T-cell (primary cell): ENCODE results near the gene C12orf76. TPM values are rescaled to one million over a fixed set of nuclear protein-coding genes. Genes with fewer than 3 reads are reported as not detected.

Experiments
- ATAC-seq, 4 experiments: fragments of 200-7000 bp in 3 of 4; fragments of 150-1000 bp in 1 of 4; cut with Tn5 transposase; replicated peaks in 1 of 4; 1 replicate in 3 of 4; 2 replicates in 1 of 4; pipeline ENCODE4 v1.10.0; 2021; ENCODE audit warnings: moderate library complexity in 3 of 4, mild to moderate bottlenecking in 2 of 4, moderate number of reproducible peaks in 1 of 4
- CTCF ChIA-PET, 2 donors: fragments of 300-600 bp; sonication (Branson Sonifier 250); formaldehyde crosslinking; loops; one replicate each; lab custom pipeline; 2022; ENCODE audit warnings: antibody characterized with exemption in 2 of 2; lab: Charles Lee
- POLR2A ChIA-PET, 2 donors: fragments of 300-600 bp; sonication (Branson Sonifier 250); formaldehyde crosslinking; loops; one replicate each; lab custom pipeline; 2022; ENCODE audit warnings: antibody characterized with exemption in 2 of 2; lab: Charles Lee
- DNase-seq, 35 experiments: peaks; one replicate each; pipeline versions ENCODE4 v3.0.0 to v3.0.0-alpha.2; 2013 to 2023
- H3K27ac ChIP-seq: one replicate; pipeline ENCODE4 v1.5.1; 2013; ENCODE audit warnings: low read length
- H3K27me3 ChIP-seq, 2 experiments: replicated peaks in 1 of 2; 1 replicate in 1 of 2; 2 replicates in 1 of 2; pipeline versions ENCODE4 v1.6.1 to v1.7.0; 2013; ENCODE audit warnings: low read length in 1 of 2, mixed read lengths in 1 of 2; ENCODE audit not compliant: control insufficient read depth in 2 of 2, insufficient read depth in 2 of 2; ENCODE audit errors: extremely low read depth in 1 of 2
- H3K36me3 ChIP-seq, 2 donors: 1 replicate in 1 of 2; 2 replicates in 1 of 2; pipeline versions ENCODE4 v1.6.1 to v1.7.0; 2013; ENCODE audit warnings: low read length in 1 of 2; ENCODE audit not compliant: control insufficient read depth in 2 of 2, insufficient read depth in 1 of 2; ENCODE audit errors: extremely low read depth in 1 of 2
- H3K4me1 ChIP-seq, 2 experiments: 1 replicate in 1 of 2; 2 replicates in 1 of 2; pipeline versions ENCODE4 v1.6.1 to v1.7.0; 2013; ENCODE audit warnings: low read length in 2 of 2, mixed read lengths in 1 of 2; ENCODE audit not compliant: insufficient read depth in 2 of 2, control insufficient read depth in 1 of 2; ENCODE audit errors: extremely low read depth in 1 of 2
- H3K4me3 ChIP-seq, 2 donors: 1 replicate in 1 of 2; 2 replicates in 1 of 2; pipeline versions ENCODE4 v1.5.1 to v1.7.0; 2013; ENCODE audit warnings: mild to moderate bottlenecking in 2 of 2, low read length in 1 of 2, moderate library complexity in 1 of 2; ENCODE audit not compliant: control insufficient read depth in 1 of 2; ENCODE audit errors: extremely low read depth in 1 of 2
- H3K9me3 ChIP-seq: 2 replicates; pipeline ENCODE4 v1.7.0; 2013
- H3K27ac Mint-ChIP-seq, 2 donors: one replicate each; pipeline ENCODE4 v1.8.0; 2020 to 2021; ENCODE audit warnings: mild to moderate bottlenecking in 2 of 2, mixed read lengths in 2 of 2
- H3K27me3 Mint-ChIP-seq, 2 donors: one replicate each; pipeline ENCODE4 v1.8.0; 2021 to 2022; ENCODE audit warnings: mixed read lengths in 2 of 2
- H3K36me3 Mint-ChIP-seq: one replicate; pipeline ENCODE4 v1.8.0; 2021; ENCODE audit warnings: mixed read lengths
- H3K4me1 Mint-ChIP-seq, 3 donors: one replicate each; pipeline ENCODE4 v1.8.0; 2020 to 2022; ENCODE audit warnings: mixed read lengths in 3 of 3, mild to moderate bottlenecking in 1 of 3
- H3K4me3 Mint-ChIP-seq, 3 donors: one replicate each; pipeline ENCODE4 v1.8.0; 2020 to 2022; ENCODE audit warnings: mild to moderate bottlenecking in 3 of 3, mixed read lengths in 3 of 3, moderate library complexity in 3 of 3
- H3K9me3 Mint-ChIP-seq, 3 donors: one replicate each; pipeline ENCODE4 v1.8.0; 2020 to 2022; ENCODE audit warnings: mixed read lengths in 3 of 3
- WGBS: methylation state at CpG from one replicate; pipeline ENCODE4 v1.1.5; 2013; ENCODE audit warnings: missing lambda C conversion rate; ENCODE audit not compliant: insufficient coverage; 5-methylcytosine and 5-hydroxymethylcytosine counted together
- total RNA-seq, 35 experiments: library from RNA in 6 of 35; stranded (reverse) in 6 of 35; fragments of 120-200 nt in 1 of 35; gene quantifications; one replicate each; pipeline versions ENCODE4 v1.2.1 to v1.2.4 and lab custom pipeline; 2013 to 2026

The C12orf76 gene
- total RNA-seq, 5 donors from 2014 or later (not counting 1 experiment from before 2014, with no cell fraction given): 13.6 to 31.0 (median 28.5) TPM

- H3K4me1 Mint-ChIP-seq: peaks cover 58 to 71% (median 67%) of the 10 kb centered on the region in 3 donors
- H3K9me3 ChIP-seq: no peaks in the 10 kb centered on the region
- peak overlapping the region; percentile 65 for H3K27ac ChIP-seq
- ChIA-PET POLR2A (no interaction called here), CTCF (no interaction called here)
- no peak for ATAC-seq
- peaks cover 0 to 17% of the 10 kb centered on the region in 2 donors for H3K36me3 ChIP-seq
- no peaks in the 10 kb centered on the region for H3K9me3 Mint-ChIP-seq
- peak overlapping the region; percentile 92 to 97 for H3K27ac Mint-ChIP-seq
- no peak for DNase-seq
- H3K4me1 ChIP-seq: peaks cover 26 to 38% of the 10 kb centered on the region in 2 experiments
- H3K27me3 ChIP-seq: no peaks in the 10 kb centered on the region
- H3K27me3 Mint-ChIP-seq: no peaks in the 10 kb centered on the region
- H3K4me3 ChIP-seq: peak overlapping the region; percentile 70 to 87
- peak overlapping the region; percentile 96 to 98 (median 97) for H3K4me3 Mint-ChIP-seq
- H3K36me3 Mint-ChIP-seq: peaks cover 11% of the 10 kb centered on the region
- WGBS: 0% methylated on average over 3 of the region's 6 CpGs
Measured at GRCh38 chr12:109995361-109995685, 53.0 kb downstream of the C12orf76 start.

- 0% methylated on average over 2 of the region's 6 CpGs for WGBS
- ATAC-seq (no peak), DNase-seq (peak in 1 of 35 experiments; percentile 45)
- Histone ChIP-seq H3K36me3 (peaks cover 0 to 24% of the 10 kb centered on the region in 2 donors), H3K27me3 (no peaks in the 10 kb centered on the region), H3K4me3 (peak overlapping the region; percentile 70 to 87), H3K27ac (peak overlapping the region; percentile 65), H3K9me3 (no peaks in the 10 kb centered on the region), H3K4me1 (peaks cover 23 to 32% of the 10 kb centered on the region in 2 experiments)
- ChIA-PET CTCF (interaction anchor here (0.6 to 1.1 kb wide), 4 partner anchors 19 to 189 kb away, joined by 3 to 8 read pairs (median 4); no protein-coding TSS in a partner anchor), POLR2A (interaction anchor here (0.6 to 0.7 kb wide), 5 partner anchors 20 to 89 kb away, joined by 3 to 8 read pairs (median 5); no protein-coding TSS in a partner anchor)
- Mint-ChIP-seq H3K9me3 (no peaks in the 10 kb centered on the region), H3K36me3 (peaks cover 16% of the 10 kb centered on the region), H3K4me3 (peak overlapping the region; percentile 96 to 98 (median 97)), H3K27ac (peak overlapping the region; percentile 92 to 97), H3K27me3 (no peaks in the 10 kb centered on the region), H3K4me1 (peaks cover 57 to 69% (median 69%) of the 10 kb centered on the region in 3 donors)
Measured at GRCh38 chr12:109994401-109995175, 53.7 kb downstream of the C12orf76 start.

- H3K9me3 Mint-ChIP-seq: no peaks in the 10 kb centered on the region
- CTCF ChIA-PET: interaction anchor here (0.5 to 0.7 kb wide), 4 partner anchors 193 to 1320 kb away, joined by 3 to 4 read pairs (median 3); no protein-coding TSS in a partner anchor
- Histone ChIP-seq H3K27ac (no peak overlapping the region), H3K27me3 (no peaks in the 10 kb centered on the region), H3K36me3 (peaks cover 0 to 38% of the 10 kb centered on the region in 2 donors), H3K4me3 (no peak overlapping the region), H3K9me3 (no peaks in the 10 kb centered on the region), H3K4me1 (peaks cover 18 to 25% of the 10 kb centered on the region in 2 experiments)
- no peaks in the 10 kb centered on the region for H3K27me3 Mint-ChIP-seq
- DNase-seq: no peak
- peak overlapping the region; percentile 61 to 97 (median 96) for H3K4me3 Mint-ChIP-seq
- peak overlapping the region; percentile 55 to 70 for H3K27ac Mint-ChIP-seq
- peaks cover 57 to 66% (median 65%) of the 10 kb centered on the region in 3 donors for H3K4me1 Mint-ChIP-seq
- POLR2A ChIA-PET: no interaction called here
- H3K36me3 Mint-ChIP-seq: peaks cover 22% of the 10 kb centered on the region
- ATAC-seq: no peak
- no CpG with 5 or more reads among the region's 2 CpGs for WGBS
Measured at GRCh38 chr12:109993091-109993490, 55.2 kb downstream of the C12orf76 start.

GRCh38 chr12:109991586-109991985, 56.7 kb downstream of the C12orf76 start:
- Histone ChIP-seq H3K4me3 (no peak overlapping the region), H3K4me1 (peaks cover 17 to 21% of the 10 kb centered on the region in 2 experiments), H3K27me3 (no peaks in the 10 kb centered on the region), H3K27ac (no peak overlapping the region), H3K36me3 (peaks cover 0 to 47% of the 10 kb centered on the region in 2 donors), H3K9me3 (no peaks in the 10 kb centered on the region)
- DNase-seq: no peak
- H3K4me1 Mint-ChIP-seq: peaks cover 46 to 60% (median 60%) of the 10 kb centered on the region in 3 donors
- 100% methylated on average over 1 of the region's 5 CpGs for WGBS
- ChIA-PET CTCF (interaction anchor here in 1 of 2 donors (0.6 kb wide), 1 partner anchor 20 kb away, joined by 3 read pairs; no protein-coding TSS in a partner anchor), POLR2A (interaction anchor here (0.5 to 1.0 kb wide), 6 partner anchors 11 to 598 kb away, joined by 3 to 10 read pairs (median 4); no protein-coding TSS in a partner anchor)
- H3K4me3 Mint-ChIP-seq: no peak overlapping the region
- no peaks in the 10 kb centered on the region for H3K27me3 Mint-ChIP-seq
- ATAC-seq: no peak
- peaks cover 27% of the 10 kb centered on the region for H3K36me3 Mint-ChIP-seq
- H3K9me3 Mint-ChIP-seq: no peaks in the 10 kb centered on the region
- H3K27ac Mint-ChIP-seq: peak overlapping the region; percentile 11 to 24

Other genes with a start within 250 kb of the C12orf76 start
- not detected for gene TRPV4, start 215.1 kb downstream of the C12orf76 start, total RNA-seq
- 10 to 100 TPM; 22.0 to 29.5 (median 23.8) TPM for gene GLTP, start 168.0 kb downstream of the C12orf76 start, total RNA-seq
- gene TCHP, start 148.2 kb downstream of the C12orf76 start, total RNA-seq: 10 to 100 TPM; 25.9 to 41.5 (median 37.3) TPM
- gene GIT2, start 52.2 kb downstream of the C12orf76 start, total RNA-seq: 100 to 1,000 TPM in 4 of 5 donors, 10 to 100 TPM in 1; 96.7 to 132 (median 108) TPM
- gene ANKRD13A, start 49.1 kb downstream of the C12orf76 start, total RNA-seq: 10 to 100 TPM; 63.8 to 87.0 (median 76.8) TPM
- 1 to 10 TPM in 4 of 5 donors, under 1 TPM in 1; 0.73 to 2.3 (median 1.5) TPM for gene IFT81, start 75.8 kb upstream of the C12orf76 start, total RNA-seq
- gene ATP2A2, start 232.7 kb upstream of the C12orf76 start, total RNA-seq: 10 to 100 TPM; 82.0 to 88.2 (median 82.8) TPM